T-helper 9 cell (primary cell): ENCODE measurements around the gene MIF4GD.
"Not testable (repeated sequence)": the region's sequence is repeated elsewhere in the genome, so short reads cannot be mapped to it uniquely, and the experiment has no call there.

Experiments used
- DNase-seq: peaks from one replicate; pipeline ENCODE4 v3.0.0-alpha.2; 2020
- total RNA-seq, 2 donors: gene quantifications; one replicate each; lab custom pipeline; 2026; lab: John Stamatoyannopoulos, UW

MIF4GD gene
- 20.0 to 26.4 reads per million in 2 donors for total RNA-seq

GRCh38 chr17:75270966-75271232 is at the start of gene MIF4GD:
Gene MIF4GD (minus strand): TSS chr17:75271231. CDS start chr17:75270195, 1,036 bp downstream.
- DNase-seq = no peak

GRCh38 chr17:75319904-75320691 is 49.1 kb upstream of the MIF4GD start:
- DNase-seq = no peak

- no peak for DNase-seq
Observed at GRCh38 chr17:75318615-75319222, 47.7 kb upstream of the MIF4GD start.

- no peak for DNase-seq
Observed at GRCh38 chr17:75318211-75318610, 47.2 kb upstream of the MIF4GD start.

- no peak for DNase-seq
Observed at GRCh38 chr17:75317671-75318070, 46.6 kb upstream of the MIF4GD start.

GRCh38 chr17:75316253-75316652 is 45.2 kb upstream of the MIF4GD start:
- DNase-seq = no peak

- no peak for DNase-seq
Observed at GRCh38 chr17:75315541-75316243, 44.7 kb upstream of the MIF4GD start.

GRCh38 chr17:75313941-75314551 is 43.0 kb upstream of the MIF4GD start:
- DNase-seq = no peak

GRCh38 chr17:75308732-75309629 is 38.0 kb upstream of the MIF4GD start:
- DNase-seq = no peak

GRCh38 chr17:75307957-75308731 is 37.1 kb upstream of the MIF4GD start:
- DNase-seq = no peak

GRCh38 chr17:75301502-75302206 is 30.6 kb upstream of the MIF4GD start:
- no peak for DNase-seq

- DNase-seq = no peak
Observed at GRCh38 chr17:75301049-75301448, 30.0 kb upstream of the MIF4GD start.

- DNase-seq = no peak
Observed at GRCh38 chr17:75300280-75300679, 29.2 kb upstream of the MIF4GD start.

- DNase-seq = no peak
Observed at GRCh38 chr17:75295201-75296158, 24.4 kb upstream of the MIF4GD start.

- DNase-seq = not testable (repeated sequence)
Observed at GRCh38 chr17:75292810-75293448, 21.9 kb upstream of the MIF4GD start.

GRCh38 chr17:75289832-75290337 is 18.9 kb upstream of the MIF4GD start:
- DNase-seq = peak; percentile 48

GRCh38 chr17:75289115-75289831 is 18.2 kb upstream of the MIF4GD start, which contains the start of gene SLC25A19:
Gene SLC25A19 (minus strand): TSS chr17:75289433. CDS start chr17:75286764, 2,669 bp downstream.
- DNase-seq = peak; percentile 94

GRCh38 chr17:75288770-75289114 is 17.7 kb upstream of the MIF4GD start:
- peak; percentile 35 for DNase-seq
